NCI-H510A (cell line): ENCODE data around the gene COBLL1.
"Not testable (repeated sequence)": the region's sequence is repeated elsewhere in the genome, so short reads cannot be mapped to it uniquely, and the experiment has no call there.

ENCODE experiments used
- DNase-seq: peaks from one replicate; lab custom pipeline; 2025; lab: John Stamatoyannopoulos, UW

COBLL1 gene

GRCh38 chr2:164786787-164787186, 54.8 kb downstream of the COBLL1 start:
- DNase-seq = no peak

- no peak for DNase-seq
Measured at GRCh38 chr2:164785457-164785856, 56.2 kb downstream of the COBLL1 start.

GRCh38 chr2:164784376-164784775, 57.2 kb downstream of the COBLL1 start:
- DNase-seq = no peak

- DNase-seq = no peak
Measured at GRCh38 chr2:164782323-164782722, 59.3 kb downstream of the COBLL1 start.

DNA sequence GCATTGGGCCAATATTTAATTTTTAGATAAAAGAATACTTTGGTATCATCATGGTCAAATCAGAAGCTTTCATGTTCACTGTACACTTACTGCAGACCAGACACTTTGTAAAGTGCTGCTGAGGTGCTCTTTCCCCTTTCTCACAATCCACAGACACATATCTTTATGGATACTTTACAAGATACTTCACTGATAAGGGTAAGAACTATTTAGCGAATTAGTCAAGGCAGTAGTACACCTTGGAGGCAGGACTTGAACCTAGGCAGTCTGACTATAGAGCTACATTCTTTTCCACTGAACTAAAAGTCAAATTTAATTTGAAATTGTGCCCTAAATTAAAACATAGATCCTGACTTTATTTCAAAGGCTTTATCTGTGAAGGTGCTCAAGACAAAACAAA, 60.2 kb downstream of the COBLL1 start:
- no peak for DNase-seq

DNA sequence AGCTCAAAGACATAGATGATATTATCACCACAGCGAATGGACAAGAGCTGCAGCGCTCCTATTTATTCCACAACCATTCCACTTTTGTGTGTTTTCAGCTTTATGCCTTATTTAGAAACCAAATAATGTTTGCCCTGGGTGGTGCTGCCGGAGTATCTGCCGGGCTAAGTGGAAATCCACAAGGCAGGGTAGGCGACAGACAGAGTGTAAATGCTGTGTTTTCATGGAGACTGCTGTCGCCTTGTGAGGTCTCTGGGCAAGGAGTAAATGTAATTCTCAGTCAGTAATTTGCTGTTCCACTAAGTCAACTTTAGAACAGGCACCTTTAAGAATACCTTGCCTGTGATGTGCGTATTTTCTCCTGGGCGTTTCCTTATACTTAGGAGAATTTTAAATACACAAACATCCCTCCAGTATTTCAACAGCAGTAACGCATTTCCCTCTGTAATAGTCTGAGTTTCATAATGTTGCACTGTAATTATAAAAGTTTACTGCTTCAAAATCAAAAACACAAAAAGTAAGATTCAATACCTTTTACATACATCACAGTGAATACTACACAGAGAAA, 60.9 kb downstream of the COBLL1 start:
- DNase-seq = no peak

DNA sequence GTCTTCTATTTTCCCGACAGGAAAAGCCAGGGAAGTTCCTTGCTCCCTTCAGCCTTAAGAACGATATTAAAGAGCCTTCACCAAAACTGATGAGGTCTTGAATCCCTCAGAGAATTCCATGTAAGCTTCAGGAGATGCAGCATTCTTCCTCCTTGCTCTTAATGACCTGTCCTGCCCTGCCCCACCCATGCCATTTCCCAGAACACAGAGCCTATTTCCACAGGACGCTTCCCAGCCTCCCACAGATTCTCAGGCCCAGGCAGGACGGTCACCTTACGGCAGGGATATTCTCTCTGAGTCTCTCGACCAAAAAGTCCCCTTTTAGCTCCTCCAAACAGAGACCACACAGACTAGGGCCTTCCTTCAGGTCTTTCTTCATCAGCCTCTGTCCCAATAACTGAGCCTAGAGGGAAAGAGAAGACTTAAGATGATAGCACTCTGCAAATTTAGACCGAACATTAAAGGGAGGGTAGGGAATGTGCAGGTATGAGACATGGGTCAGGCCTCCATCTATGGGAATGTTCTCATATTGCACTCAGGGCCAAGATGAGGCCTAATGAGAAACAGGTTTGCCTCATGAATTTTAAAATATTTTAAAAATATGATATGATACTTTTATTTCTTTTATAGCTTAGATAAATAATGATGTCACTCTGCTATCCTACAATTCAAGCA, 62.1 kb downstream of the COBLL1 start:
- no peak for DNase-seq

- no peak for DNase-seq
Measured at GRCh38 chr2:164778723-164779122, 62.9 kb downstream of the COBLL1 start.

GRCh38 chr2:164777847-164778461, 63.7 kb downstream of the COBLL1 start:
- no peak for DNase-seq

GRCh38 chr2:164773635-164774034, 68.0 kb downstream of the COBLL1 start:
- no peak for DNase-seq

- DNase-seq = no peak
Measured at GRCh38 chr2:164773091-164773490, 68.5 kb downstream of the COBLL1 start.

GRCh38 chr2:164771897-164772296, 69.7 kb downstream of the COBLL1 start:
- DNase-seq = no peak

DNA sequence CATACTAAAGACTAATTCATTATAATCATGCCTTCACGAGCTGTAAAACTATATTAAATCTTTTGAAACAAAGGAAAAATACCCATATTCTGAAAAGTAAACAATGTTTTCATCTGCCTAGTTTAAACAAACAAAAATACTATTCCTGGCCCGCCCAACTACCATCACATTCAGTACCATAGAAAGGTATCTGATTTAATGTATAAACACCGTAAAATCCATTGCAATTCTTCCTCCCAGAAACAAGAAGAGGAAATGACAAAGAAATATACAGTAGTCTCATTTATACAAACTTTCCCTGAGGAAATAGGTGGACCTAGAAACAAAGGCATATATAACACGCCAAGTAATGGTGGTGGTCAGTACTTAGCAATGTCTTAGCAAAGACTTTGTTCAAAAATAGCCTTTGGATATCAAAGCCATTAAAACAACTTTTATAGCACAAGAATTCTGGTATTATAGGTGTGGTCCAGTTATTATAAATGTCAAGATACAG, 71.2 kb downstream of the COBLL1 start:
- no peak for DNase-seq

DNA sequence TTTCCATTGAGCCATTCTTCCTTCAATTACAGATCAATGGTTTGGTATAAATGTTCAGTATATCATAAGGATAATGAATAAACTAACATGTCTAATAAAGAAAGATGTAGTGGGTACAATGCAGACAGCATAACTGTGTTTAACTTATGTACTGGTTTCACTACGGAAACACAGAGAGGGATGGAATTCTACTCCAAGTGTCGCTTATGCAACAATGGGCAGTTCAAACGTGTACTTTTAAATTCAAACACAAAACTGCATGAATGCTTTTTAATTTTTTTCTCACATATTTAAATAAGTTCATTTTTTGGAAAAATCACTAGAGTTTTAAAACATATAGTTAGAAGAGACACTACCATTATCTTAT, 74.7 kb downstream of the COBLL1 start:
- no peak for DNase-seq

DNA sequence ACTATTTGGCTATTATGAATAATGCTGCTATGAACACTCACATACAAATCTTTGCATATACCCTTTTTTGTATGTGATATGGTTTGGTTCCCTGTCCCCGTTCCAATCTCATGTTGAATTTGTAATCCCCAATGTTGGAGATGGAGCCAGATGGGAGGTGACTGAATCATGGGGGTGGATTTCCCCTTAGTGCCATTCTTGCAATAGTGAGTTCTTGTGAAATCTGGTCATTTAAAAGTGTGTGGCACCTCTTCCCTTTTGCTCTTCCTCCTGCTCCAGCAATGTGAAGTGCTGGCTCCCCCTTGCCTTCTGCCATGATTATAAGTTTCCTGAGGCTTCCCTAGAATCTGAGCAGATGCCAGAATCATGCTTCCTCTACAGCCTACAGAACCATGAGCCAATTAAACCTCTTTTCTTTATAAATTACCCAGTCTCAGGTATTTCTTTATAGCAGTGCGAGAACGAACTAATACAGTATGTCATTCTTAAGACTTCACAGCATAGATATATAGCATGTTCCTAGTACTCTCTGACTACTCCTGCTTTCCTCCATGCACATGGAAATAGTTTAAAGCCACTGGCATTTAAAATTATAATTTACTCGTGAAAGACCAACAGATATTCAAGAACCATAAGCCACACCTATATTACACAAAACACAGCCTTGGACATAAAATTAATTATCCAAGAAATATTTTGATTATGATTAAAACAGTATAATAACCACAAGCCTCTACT, 75.2 kb downstream of the COBLL1 start:
- DNase-seq = no peak

DNA sequence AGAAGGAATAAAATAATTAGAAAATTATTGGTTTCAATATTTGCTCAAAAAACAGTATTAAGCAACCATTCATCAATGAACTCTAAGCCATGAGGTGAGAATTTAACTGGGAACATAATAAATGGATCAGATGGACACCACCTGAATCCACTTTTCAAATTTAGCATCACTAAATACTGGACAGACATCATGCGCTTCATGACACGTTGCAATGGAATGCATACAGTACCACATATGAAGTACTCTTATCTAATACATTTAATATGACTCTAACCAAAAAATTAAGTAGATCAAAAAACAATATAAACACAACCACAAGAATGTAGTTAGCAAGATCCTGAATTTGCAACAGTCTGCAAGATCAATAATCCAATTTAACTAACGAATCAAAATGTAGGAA, 76.6 kb downstream of the COBLL1 start:
- DNase-seq = no peak

- DNase-seq = no peak
Measured at GRCh38 chr2:164764474-164764873, 77.1 kb downstream of the COBLL1 start.

DNA sequence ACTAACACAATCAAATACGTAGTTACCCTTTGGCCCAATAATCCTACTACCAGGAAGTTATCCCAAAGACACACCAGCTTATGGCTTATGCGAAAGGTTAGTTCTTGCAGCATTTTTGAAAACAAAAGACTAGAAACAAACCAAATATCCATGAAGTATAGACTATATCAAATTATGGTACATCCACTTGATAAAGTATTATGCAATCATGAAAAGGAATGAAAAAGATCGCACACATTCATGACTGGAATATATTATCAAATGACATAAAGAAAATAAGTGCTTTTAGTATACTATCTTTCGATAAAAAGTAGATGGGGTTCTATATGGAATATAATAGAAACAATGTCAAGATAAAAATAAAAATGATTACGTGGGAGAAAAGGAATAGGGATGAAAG, 78.2 kb downstream of the COBLL1 start:
- no peak for DNase-seq

GRCh38 chr2:164761737-164762460, 79.7 kb downstream of the COBLL1 start:
- DNase-seq = no peak

DNA sequence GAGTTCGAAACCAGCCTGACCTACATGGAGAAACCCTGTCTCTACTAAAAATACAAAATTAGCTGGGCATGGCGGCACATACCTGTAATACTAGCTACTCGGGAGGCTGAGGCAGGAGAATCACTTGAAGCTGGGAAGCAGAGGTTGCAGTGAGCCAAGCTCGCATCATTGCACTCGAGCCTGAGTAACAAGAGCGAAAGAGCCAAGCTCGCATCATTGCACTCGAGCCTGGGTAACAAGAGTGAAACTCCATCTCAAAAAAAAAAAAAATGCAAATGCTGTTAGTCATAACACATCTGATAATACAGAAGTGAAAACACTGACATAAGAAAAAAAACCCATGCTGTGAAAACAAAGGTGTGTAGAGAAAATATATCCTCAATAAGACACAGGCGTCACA, 80.4 kb downstream of the COBLL1 start:
- not testable (repeated sequence) for DNase-seq

- no peak for DNase-seq
Measured at GRCh38 chr2:164760179-164760578, 81.4 kb downstream of the COBLL1 start.
